ENCODE data around the gene SLC39A11. TPM values are rescaled to one million over a fixed set of nuclear protein-coding genes. Genes with fewer than 3 reads are reported as not detected.

SLC39A11 gene
- total RNA-seq, 2 donors from 2014 or later, result 21.5 to 26.4 TPM

DNA sequence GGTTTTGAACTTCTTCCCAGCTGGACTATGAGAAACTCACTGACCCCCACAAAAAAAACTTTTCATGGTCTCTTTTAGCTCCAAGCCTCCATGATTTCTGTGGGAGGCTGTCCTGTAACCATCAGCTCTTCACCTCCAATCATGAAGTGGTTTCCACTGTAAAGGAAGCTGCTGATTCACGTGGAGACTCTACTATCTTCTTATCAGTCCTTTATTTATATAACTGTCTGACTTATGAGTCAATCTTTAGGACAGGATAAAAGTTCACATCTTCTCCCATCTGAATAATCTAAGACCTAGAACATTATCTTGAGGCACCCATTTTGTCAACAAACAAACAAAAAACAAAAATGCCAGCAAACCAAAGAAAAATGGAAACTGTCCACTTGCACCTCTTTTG is 409.9 kb downstream of the SLC39A11 start:
- no peak for DNase-seq
- Mint-ChIP-seq H3K9me3 (peaks cover 2 to 4% of the 10 kb centered on the region in 2 donors), H3K27ac (no peak overlapping the region), H3K36me3 (ENCODE audit: insufficient read depth in 2 of 2) (no peaks in the 10 kb centered on the region), H3K27me3 (ENCODE audit: low read depth) (no peaks in the 10 kb centered on the region), H3K4me3 (no peak overlapping the region), H3K4me1 (ENCODE audit: low read depth) (no peaks in the 10 kb centered on the region)
- no peak for ATAC-seq (replicated peaks in 1 of 2)

DNA sequence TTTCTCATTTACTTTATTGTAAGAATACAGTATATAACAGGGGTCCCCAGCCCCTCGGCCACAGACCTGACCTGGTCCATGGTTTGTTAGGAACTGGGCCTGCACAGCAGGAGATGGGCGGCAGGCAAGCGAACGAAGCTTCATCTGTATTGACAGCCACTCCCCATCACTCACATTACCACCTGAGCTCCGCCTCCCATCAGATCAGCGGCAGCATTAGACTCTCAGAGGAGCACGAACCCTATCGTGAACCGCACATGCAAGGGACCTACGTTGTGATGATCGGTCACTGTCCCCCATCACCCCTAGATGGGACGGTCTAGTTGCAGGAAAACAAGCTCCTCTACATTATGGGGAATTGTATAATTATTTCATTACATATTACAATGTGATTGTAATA is 410.6 kb downstream of the SLC39A11 start:
- Mint-ChIP-seq H3K27ac (no peak overlapping the region), H3K36me3 (ENCODE audit: insufficient read depth in 2 of 2) (no peaks in the 10 kb centered on the region)

DNA sequence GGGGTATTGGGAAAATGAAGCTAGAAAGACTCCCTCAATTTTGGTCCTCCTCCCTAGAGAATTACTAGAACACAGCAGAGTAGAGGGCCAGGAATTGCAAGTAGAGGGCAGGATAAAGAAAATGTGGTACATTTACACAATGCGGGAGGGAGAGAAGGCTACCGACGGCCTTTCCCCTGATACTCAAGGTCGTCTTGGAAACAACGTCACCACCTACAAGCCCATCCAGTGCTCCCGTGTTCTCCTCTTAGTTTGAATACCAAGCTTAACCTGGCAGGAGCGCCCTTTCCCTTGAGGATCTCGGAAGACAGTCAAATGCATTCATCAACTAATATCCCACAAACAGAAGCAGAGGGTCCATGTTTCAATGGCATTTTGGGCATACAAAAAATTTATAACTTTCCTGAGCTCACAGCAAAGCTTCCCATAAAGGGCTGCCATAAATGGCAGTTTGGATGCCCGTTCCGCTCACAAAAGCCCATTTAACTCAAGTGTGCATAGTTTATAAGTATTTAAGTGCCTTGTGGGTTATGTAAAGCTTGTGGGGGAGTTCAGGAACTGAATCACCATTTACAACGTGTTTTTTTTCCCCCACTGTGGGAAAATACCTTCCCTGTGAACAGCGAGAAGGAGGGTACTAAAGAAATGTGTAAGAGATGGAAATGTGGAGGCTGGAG is 414.6 kb downstream of the SLC39A11 start:
- Mint-ChIP-seq H3K36me3 (ENCODE audit: insufficient read depth in 2 of 2) (no peaks in the 10 kb centered on the region), H3K4me3 (no peak overlapping the region), H3K4me1 (ENCODE audit: low read depth) (no peaks in the 10 kb centered on the region), H3K27me3 (ENCODE audit: low read depth) (no peaks in the 10 kb centered on the region), H3K9me3 (peaks cover 2 to 4% of the 10 kb centered on the region in 2 donors), H3K27ac (no peak overlapping the region)
- DNase-seq (no peak), ATAC-seq (replicated peaks in 1 of 2) (no peak)

More for the DNA sequence above, 410.6 kb downstream of the SLC39A11 start:
- ATAC-seq (replicated peaks in 1 of 2) (no peak), DNase-seq (no peak)
- Mint-ChIP-seq H3K4me3 (no peak overlapping the region), H3K4me1 (ENCODE audit: low read depth) (no peaks in the 10 kb centered on the region), H3K9me3 (peaks cover 2 to 4% of the 10 kb centered on the region in 2 donors), H3K27me3 (ENCODE audit: low read depth) (no peaks in the 10 kb centered on the region)

DNA sequence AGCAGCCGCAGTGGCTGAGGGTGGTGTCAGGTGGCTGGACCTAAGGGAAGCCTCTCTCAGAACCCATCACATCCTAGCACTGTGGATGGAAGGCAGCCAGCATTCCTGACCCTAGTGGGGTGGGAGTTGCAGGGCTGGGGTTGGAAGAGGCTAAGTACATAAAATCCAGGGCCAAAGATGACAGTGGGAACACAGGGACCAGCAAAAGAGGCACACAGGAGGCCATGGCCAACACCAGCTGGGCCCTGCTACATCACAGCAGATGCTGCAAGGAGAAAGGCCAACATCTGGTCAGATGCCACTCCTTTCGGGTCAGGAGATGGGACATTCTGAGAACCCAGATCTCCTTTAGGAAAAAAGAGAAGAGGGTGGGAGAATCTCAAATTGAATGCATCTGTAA is 415.4 kb downstream of the SLC39A11 start:
- no peaks in the 10 kb centered on the region for H3K36me3 Mint-ChIP-seq (ENCODE audit: insufficient read depth in 2 of 2)
- DNase-seq (no peak), ATAC-seq (replicated peaks in 1 of 2) (no peak)
- H3K27ac Mint-ChIP-seq, result no peak overlapping the region
- H3K4me1 Mint-ChIP-seq (ENCODE audit: low read depth), result no peaks in the 10 kb centered on the region
- H3K4me3 Mint-ChIP-seq, result no peak overlapping the region
- peaks cover 2 to 4% of the 10 kb centered on the region in 2 donors for H3K9me3 Mint-ChIP-seq
- no peaks in the 10 kb centered on the region for H3K27me3 Mint-ChIP-seq (ENCODE audit: low read depth)

DNA sequence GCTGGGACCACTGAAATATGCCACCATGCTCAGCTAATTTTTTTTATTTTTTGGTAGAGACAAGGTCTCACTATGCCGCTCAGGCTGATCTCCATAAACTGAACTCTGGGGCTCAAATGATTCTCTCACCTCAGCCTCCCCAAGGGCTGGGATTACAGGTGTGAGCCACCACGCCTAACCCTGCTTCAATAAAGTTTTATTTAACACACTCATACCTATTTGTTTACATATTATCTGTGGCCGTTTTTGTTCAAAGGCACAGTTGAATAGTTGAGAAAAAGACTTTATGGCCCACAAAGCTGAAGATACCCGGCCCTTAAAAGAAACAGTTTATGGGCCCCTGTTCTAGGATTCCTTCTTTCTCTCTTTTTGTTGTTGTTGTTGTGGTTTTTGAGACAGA is 419.8 kb downstream of the SLC39A11 start:
- Mint-ChIP-seq H3K27me3 (ENCODE audit: low read depth) (no peaks in the 10 kb centered on the region), H3K27ac (no peak overlapping the region), H3K9me3 (no peaks in the 10 kb centered on the region), H3K36me3 (ENCODE audit: insufficient read depth in 2 of 2) (peaks cover 0 to 2% of the 10 kb centered on the region in 2 donors), H3K4me1 (ENCODE audit: low read depth) (no peaks in the 10 kb centered on the region), H3K4me3 (no peak overlapping the region)
- DNase-seq (no peak), ATAC-seq (replicated peaks in 1 of 2) (no peak)

DNA sequence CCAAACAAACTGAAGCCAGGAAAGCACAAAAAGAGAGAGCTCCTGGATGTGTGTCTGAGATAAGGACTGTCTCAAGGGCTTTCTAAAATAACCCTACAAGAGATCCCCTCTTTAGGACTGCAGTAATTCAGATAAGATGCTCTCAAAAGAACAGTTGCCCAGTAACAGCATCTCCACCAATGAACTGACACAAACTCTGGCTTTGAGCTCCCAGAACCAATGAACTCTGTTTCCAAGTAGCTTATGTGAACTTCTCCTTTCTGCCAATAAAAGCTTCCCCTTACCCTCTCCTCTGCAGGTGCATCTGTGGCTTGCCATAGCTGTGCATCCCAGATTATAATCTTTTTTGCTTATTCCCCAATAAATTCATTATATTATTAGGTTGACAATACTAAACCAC is 421.5 kb downstream of the SLC39A11 start:
- Mint-ChIP-seq H3K27me3 (ENCODE audit: low read depth) (no peaks in the 10 kb centered on the region), H3K36me3 (ENCODE audit: insufficient read depth in 2 of 2) (peaks cover 0 to 2% of the 10 kb centered on the region in 2 donors), H3K9me3 (no peaks in the 10 kb centered on the region), H3K4me1 (ENCODE audit: low read depth) (no peaks in the 10 kb centered on the region), H3K4me3 (no peak overlapping the region), H3K27ac (no peak overlapping the region)
- no peak for ATAC-seq (replicated peaks in 1 of 2)
- no peak for DNase-seq

DNA sequence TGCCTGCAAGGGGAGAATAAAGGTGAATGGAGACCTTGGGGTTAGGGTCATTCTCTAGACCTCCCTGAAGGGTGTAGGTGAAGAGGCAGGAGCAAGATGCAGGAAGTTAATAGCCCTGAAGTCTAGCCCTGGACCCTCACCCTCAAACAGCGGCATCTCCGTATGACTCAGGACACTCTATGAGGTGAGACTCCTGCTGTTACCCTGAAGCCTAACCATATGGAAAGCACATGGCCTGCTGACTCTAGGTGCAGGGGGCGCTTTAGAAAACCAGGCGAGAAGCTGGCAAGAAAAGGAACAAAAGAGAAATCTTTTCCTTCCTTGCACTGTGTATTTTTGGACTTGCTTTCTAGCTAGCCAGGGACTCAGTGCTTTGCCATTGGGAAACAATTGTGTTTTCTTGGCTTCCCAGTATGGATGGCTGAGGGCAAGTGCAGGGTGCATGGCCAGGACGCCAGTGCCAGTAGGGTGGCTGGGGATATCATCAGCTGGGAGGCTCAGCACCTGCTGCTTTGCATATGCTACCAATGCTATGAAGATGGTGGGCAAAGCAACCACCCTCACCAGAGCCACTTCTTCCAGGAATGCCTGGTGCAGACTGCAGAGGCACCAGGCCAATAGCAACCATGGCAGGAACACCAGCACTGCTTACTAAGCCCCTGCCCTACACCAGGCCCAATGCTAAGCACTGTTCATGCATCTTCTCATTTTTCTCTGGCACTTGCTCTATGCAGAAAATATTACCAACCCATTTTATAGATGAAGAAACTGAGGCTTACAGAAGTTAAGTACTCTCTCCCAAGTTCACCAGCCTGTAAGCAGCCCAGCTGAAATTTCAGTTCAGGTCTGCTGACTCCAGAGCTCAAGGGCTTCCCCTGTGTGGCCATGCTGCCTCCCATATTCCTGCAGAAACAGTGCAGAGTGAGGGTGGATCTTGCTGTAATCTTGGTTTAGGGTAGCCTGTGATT is 425.1 kb downstream of the SLC39A11 start:
- Mint-ChIP-seq H3K9me3 (peaks cover 0 to 1% of the 10 kb centered on the region in 2 donors), H3K4me1 (ENCODE audit: low read depth) (no peaks in the 10 kb centered on the region), H3K36me3 (ENCODE audit: insufficient read depth in 2 of 2) (peaks cover 0 to 2% of the 10 kb centered on the region in 2 donors), H3K27me3 (ENCODE audit: low read depth) (no peaks in the 10 kb centered on the region), H3K4me3 (no peak overlapping the region), H3K27ac (no peak overlapping the region)
- DNase-seq (no peak), ATAC-seq (replicated peaks in 1 of 2) (no peak)

DNA sequence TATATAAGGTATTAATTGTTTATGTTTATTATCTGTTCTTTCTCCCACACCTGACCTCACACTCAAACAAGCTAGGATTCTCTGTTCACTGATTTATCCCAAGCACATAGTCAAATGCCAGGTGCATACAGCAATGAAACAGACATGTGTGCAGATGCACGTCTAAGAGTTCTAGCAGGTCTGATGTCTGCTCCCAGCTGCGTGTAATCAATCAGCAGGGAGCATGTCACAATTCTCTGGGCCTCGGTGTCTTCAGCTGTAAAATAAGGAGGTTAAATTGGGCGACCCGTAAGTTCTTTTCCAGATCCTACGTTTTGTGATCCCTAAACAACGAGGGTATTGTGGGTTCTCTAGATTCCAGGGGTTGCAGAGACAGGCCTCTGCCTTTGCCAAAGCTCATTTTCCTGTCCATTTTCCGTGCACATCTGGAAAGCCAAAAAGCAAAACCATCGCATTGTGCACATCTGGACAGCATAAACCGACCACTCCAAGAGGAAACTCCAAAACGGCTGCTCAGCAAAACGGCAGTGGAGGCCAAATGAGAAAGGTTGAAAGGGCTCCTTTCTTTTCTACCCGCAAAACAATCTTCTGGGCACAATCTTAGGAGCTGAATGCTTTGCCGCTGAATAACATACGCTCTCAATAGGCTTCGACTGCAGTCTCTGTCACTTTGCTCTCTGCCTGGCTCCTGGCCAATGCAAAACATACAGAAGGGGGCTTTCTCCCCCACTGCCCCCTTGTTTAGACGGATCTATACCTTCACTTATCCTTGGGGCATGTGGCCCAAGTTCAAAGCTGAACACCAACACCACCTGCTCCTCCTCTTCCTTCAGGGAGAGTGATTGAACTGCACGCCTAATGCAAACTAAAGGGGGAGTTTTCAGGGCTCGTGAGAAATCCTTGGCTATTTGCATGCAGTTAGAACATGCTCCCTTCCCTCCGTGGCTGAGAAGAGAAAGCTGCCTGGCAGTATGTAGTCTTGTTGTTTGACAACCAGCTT is 426.3 kb downstream of the SLC39A11 start:
- Mint-ChIP-seq H3K27me3 (ENCODE audit: low read depth) (no peaks in the 10 kb centered on the region), H3K36me3 (ENCODE audit: insufficient read depth in 2 of 2) (peaks cover 0 to 2% of the 10 kb centered on the region in 2 donors), H3K4me1 (ENCODE audit: low read depth) (no peaks in the 10 kb centered on the region), H3K9me3 (peaks cover 0 to 1% of the 10 kb centered on the region in 2 donors), H3K4me3 (no peak overlapping the region), H3K27ac (no peak overlapping the region)
- no peak for ATAC-seq (replicated peaks in 1 of 2)
- no peak for DNase-seq

DNA sequence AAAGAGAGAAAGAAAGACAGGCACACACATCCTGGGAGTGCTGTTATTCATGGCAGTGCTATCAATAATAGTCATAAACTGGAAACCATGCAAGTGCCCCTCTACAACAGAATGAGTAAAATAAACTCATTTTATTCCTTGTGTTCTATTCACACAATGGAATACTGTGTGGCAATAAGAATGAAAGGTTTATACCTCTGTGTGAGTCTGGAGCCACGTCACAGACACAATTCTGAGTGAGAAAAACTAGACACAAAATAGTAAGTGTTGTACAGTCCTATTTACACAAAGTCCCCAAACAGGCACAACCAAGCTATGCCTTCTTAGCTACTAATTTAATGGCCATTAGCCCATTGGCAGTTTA is 429.7 kb downstream of the SLC39A11 start:
- no peak overlapping the region for H3K4me3 Mint-ChIP-seq
- peaks cover 0 to 1% of the 10 kb centered on the region in 2 donors for H3K9me3 Mint-ChIP-seq
- no peaks in the 10 kb centered on the region for H3K36me3 Mint-ChIP-seq (ENCODE audit: insufficient read depth in 2 of 2)
- DNase-seq, result no peak
- no peak for ATAC-seq (replicated peaks in 1 of 2)
- H3K4me1 Mint-ChIP-seq (ENCODE audit: low read depth), result no peaks in the 10 kb centered on the region
- H3K27me3 Mint-ChIP-seq (ENCODE audit: low read depth), result no peaks in the 10 kb centered on the region
- H3K27ac Mint-ChIP-seq, result no peak overlapping the region

DNA sequence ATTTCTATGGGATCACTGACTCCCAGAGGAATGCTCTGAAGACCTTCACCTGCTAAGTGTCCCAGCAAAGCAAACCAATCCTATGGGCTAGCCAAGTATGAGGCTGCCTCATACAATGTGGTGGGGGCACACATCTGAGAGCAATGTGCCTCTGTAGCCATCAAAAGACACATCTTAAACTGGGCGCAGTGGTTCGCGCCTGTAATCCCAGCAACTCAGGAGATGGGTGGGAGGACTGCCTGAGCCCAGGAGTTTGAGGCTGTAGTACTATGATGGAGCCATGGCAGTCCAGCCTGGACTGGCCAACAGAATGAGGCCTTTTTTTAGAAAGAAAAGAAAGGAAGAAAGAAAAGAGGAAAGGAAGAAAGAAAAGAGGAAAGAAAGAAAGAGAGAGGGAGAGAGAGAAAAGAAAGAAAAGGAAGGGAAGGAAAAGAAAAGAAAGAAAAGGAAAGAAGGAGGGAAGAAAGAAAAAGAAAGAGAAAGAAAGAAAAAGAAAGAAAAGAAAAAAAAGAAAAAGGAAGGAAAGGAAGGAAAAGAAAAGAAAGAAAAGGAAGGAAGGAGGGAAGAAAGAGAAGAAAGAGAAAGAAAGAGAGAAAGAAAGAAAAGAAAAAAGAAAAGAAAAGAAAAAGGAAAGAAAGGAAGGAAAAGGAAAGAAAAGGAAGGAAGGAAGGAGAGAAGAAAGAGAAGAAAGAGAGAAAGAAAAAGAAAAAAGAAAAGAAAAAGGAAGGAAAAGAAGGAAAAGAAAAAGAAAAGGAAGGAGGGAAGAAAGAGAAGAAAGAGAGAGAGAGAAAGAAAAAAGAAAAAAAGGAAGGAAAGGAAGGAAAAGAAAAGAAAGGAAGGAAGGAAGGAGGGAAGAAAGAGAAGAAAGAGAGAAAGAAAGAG is 430.3 kb downstream of the SLC39A11 start:
- ATAC-seq (replicated peaks in 1 of 2) (no peak), DNase-seq (no peak)
- Mint-ChIP-seq H3K27me3 (ENCODE audit: low read depth) (no peaks in the 10 kb centered on the region), H3K36me3 (ENCODE audit: insufficient read depth in 2 of 2) (no peaks in the 10 kb centered on the region), H3K9me3 (peaks cover 0 to 1% of the 10 kb centered on the region in 2 donors), H3K4me3 (no peak overlapping the region), H3K4me1 (ENCODE audit: low read depth) (no peaks in the 10 kb centered on the region), H3K27ac (peak overlapping the region; percentile 76)

DNA sequence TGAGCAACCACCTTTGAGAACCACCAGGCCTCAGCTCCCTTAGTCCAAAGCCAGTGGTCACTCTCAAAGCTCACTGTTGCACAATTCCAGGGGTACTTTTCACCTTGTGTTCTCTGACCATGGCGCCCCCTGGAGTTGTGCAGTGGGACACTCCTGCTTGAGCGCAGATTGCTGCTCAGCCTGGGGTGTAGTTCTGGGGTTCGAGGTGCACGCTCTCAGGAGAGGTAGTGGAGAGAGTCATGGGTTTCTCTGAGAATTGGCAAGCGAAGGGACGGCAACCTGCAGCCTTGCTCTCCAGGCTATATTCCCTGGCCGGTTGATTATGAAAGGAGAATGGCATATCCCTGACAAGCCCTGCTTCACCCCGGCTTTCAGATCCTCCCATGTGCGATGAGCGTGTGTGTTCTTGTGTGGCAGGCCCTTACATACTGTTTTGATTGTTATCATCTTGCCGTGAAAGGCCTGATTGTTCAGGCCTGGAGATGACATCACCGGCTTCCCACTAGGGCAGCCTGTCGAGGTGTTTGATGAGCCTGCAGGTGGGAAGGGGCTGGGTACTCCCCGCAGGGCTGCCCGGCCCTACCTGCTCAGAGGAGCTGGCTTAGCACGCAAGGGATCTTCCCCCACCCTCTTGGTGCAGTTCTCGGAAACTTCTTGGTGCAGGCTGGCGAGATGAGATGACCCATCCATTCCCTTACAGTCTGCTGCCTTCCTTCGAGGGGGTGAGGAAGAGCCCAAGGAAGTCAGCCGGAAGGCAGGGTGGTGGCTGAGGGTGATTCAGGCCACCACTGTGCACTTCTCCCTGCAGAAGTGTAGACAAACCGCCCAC is 431.2 kb downstream of the SLC39A11 start:
- ATAC-seq (replicated peaks in 1 of 2) (no peak), DNase-seq (no peak)
- Mint-ChIP-seq H3K27me3 (ENCODE audit: low read depth) (no peaks in the 10 kb centered on the region), H3K27ac (no peak overlapping the region), H3K4me3 (no peak overlapping the region), H3K36me3 (ENCODE audit: insufficient read depth in 2 of 2) (no peaks in the 10 kb centered on the region), H3K4me1 (ENCODE audit: low read depth) (no peaks in the 10 kb centered on the region), H3K9me3 (peaks cover 0 to 1% of the 10 kb centered on the region in 2 donors)

All from activated T-cell treated with anti-CD3 and anti-CD28 coated beads, Interleukin-2, amount 50 U/mL, for 72 hours (primary cell).